Pancreas (tissue), 10 donors: ENCODE measurements around the gene KPNA6. TPM values are rescaled to one million over a fixed set of nuclear protein-coding genes. Genes with fewer than 3 reads are reported as not detected.
"Not testable (repeated sequence)": the region's sequence is repeated elsewhere in the genome, so short reads cannot be mapped to it uniquely, and the experiment has no call there.

Experiments used
- ATAC-seq, 4 donors: fragments of 200-7000 bp; cut with Tn5 transposase; one replicate each; pipeline versions ENCODE4 v1.8.0 to v1.9.1; 2020; ENCODE audit warnings: mild to moderate bottlenecking in 4 of 4, moderate library complexity in 4 of 4
- DNase-seq, 6 donors: peaks; one replicate each; pipeline ENCODE4 v3.0.0-alpha.2; 2020
- FAIRE-seq: peaks from 2 replicates; lab custom pipeline; 2012; peaks lifted over from hg19 to GRCh38; lab: Jason Lieb, UNC
- H3K27ac ChIP-seq, 4 donors: fragments of 200-600 bp; sonication (generic); 1 replicate in 3 of 4; 2 replicates in 1 of 4; pipeline versions ENCODE4 v1.5.0 to v1.8.0; 2020
- H3K27me3 ChIP-seq, 4 donors: fragments of 200-600 bp; one replicate each; pipeline ENCODE4 v1.8.0; 2021
- H3K36me3 ChIP-seq, 3 donors: fragments of 200-600 bp; sonication (generic) in 1 of 3; one replicate each; pipeline versions ENCODE4 v1.5.0 to v1.8.0; 2020 to 2021
- H3K4me1 ChIP-seq, 3 donors: fragments of 200-600 bp; one replicate each; pipeline ENCODE4 v1.8.0; 2021
- H3K4me3 ChIP-seq, 4 donors: fragments of 200-600 bp; sonication (generic) in 2 of 4; one replicate each; pipeline versions ENCODE4 v1.5.0 to v1.8.0; 2020 to 2021
- H3K9me3 ChIP-seq, 4 donors: fragments of 200-600 bp; one replicate each; pipeline ENCODE4 v1.8.0; 2021
- WGBS, 2 donors: extraction: QIAGEN DNeasy Blood & Tissue Kit; methylation state at CpG; one replicate each; pipeline ENCODE4 v1.1.7; 2013; 5-methylcytosine and 5-hydroxymethylcytosine counted together
- intact Hi-C, 3 donors: fragments of 100-400 bp; cut with DNase I; formaldehyde crosslinking; loops; one replicate each; pipeline versions ENCODE4 v1.11.1 to v1.14.2; 2022
- polyA plus RNA-seq, 2 donors: library from polyadenylated mRNA; stranded (reverse); fragments of 200-250 nt; gene quantifications; one replicate each; pipeline ENCODE4 v1.2.3, GENCODE V29; 2013
- total RNA-seq, 6 donors: library from RNA; stranded (reverse); fragmentation: NEBNext Ultra II Directional in 4 of 6; extraction: Animal tissue kit (Norgen Biotek cat#: 25700) in 4 of 6; gene quantifications; one replicate each; pipeline versions ENCODE4 v1.2.1 to v1.2.4, GENCODE V29; 2021 to 2023
- TF ChIP-seq, protein P1 (sequence below), 4 donors: fragments of 200-600 bp; sonication (generic) in 3 of 4; IDR thresholded peaks; one replicate each; pipeline versions ENCODE4 v1.5.0 to v1.8.0; 2021; ENCODE audit warnings: antibody characterized with exemption in 4 of 4
- donor health status: healthy with polysubstance abuse.
- donor health status: DM: no; HTN: no; CAD: no; lungs with moderate emphysema.
- donor health status: DM: no; HTN: no; CAD: no.
- donor health status: control.
- donor health status: control.
- donor health status: Bipolar disorder and iron deficiency.
- donor health status: DM: yes; HTN: yes; CAD: no.
- donor health status: DM: no; HTN: no; CAD: no.
- donor health status: DM: no; HTN: no; CAD: no.
- donor health status: DM: yes; HTN: yes; CAD: no.

KPNA6 gene
- total and polyA plus RNA-seq, 8 donors = 4.9 to 36.2 (median 24.0) TPM

DNA sequence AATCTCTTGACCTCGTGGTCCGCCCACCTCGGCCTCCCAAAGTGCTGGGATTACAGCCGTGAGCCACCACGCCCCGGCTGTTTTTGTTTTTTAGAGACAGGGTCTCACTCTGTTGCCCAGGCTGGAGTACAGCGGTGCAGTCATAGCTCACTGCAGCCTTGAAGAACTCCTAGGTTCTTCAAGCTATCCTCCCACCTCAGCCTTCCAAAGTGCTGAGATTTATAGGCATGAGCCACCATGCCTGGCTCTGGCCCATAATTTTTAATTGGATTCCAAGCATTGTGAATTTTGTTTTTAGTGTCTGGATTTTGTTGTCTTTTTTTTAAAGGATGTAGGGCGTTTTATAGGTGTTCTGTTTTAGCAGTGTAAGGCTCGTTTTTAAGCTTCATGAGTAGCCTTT, 43.0 kb downstream of the KPNA6 start:
- H3K4me3 ChIP-seq = no peak overlapping the region
- H3K27ac ChIP-seq = no peak overlapping the region
- H3K36me3 ChIP-seq = no peaks in the 10 kb centered on the region
- WGBS, 2 donors = 90 to 92% methylated on average over 9 of the region's 9 CpGs
- FAIRE-seq (no peak), DNase-seq (no peak), ATAC-seq (no peak)
- TF ChIP-seq, protein P1, sequence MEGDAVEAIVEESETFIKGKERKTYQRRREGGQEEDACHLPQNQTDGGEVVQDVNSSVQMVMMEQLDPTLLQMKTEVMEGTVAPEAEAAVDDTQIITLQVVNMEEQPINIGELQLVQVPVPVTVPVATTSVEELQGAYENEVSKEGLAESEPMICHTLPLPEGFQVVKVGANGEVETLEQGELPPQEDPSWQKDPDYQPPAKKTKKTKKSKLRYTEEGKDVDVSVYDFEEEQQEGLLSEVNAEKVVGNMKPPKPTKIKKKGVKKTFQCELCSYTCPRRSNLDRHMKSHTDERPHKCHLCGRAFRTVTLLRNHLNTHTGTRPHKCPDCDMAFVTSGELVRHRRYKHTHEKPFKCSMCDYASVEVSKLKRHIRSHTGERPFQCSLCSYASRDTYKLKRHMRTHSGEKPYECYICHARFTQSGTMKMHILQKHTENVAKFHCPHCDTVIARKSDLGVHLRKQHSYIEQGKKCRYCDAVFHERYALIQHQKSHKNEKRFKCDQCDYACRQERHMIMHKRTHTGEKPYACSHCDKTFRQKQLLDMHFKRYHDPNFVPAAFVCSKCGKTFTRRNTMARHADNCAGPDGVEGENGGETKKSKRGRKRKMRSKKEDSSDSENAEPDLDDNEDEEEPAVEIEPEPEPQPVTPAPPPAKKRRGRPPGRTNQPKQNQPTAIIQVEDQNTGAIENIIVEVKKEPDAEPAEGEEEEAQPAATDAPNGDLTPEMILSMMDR (IDR thresholded peaks at IDR 0.05) = no peak
- intact Hi-C loops = no loop called here
- H3K4me1 ChIP-seq = peaks cover 0 to 3% (median 0%) of the 10 kb centered on the region in 3 donors
- H3K9me3 ChIP-seq = no peaks in the 10 kb centered on the region
- H3K27me3 ChIP-seq = no peaks in the 10 kb centered on the region

DNA sequence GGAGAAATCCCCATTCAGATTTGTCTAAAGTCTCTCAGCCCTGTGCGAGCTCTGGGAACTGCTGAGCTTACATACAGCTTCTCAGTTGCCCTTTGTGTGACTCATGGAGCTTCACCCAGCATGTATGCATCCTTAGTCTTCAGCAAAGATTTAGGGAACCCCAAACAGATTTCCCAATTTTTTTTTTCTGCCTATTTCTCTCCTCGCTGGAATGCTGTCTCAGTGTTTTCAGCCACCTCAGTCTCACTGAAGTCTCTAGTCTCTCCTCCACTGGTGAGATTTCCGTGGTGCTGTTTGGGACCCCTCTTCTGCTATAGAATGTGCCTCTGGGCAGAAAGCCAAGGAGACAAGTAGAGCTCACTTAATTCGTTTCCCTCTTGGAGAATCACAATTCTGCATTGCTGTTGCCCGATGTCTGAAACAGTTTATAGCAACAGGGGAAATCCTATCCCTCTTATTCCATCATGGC, 43.5 kb downstream of the KPNA6 start:
- no peak overlapping the region for H3K4me3 ChIP-seq
- TF ChIP-seq, protein P1 (IDR thresholded peaks at IDR 0.05) = no peak
- H3K36me3 ChIP-seq = peaks cover 0 to 2% (median 1%) of the 10 kb centered on the region in 3 donors
- intact Hi-C loops = no loop called here
- no peak overlapping the region for H3K27ac ChIP-seq
- ATAC-seq (no peak), FAIRE-seq (no peak), DNase-seq (no peak)
- H3K9me3 ChIP-seq = no peaks in the 10 kb centered on the region
- no peaks in the 10 kb centered on the region for H3K27me3 ChIP-seq
- peaks cover 0 to 3% (median 0%) of the 10 kb centered on the region in 3 donors for H3K4me1 ChIP-seq
- WGBS, 2 donors = 70 to 75% methylated on average over 5 of the region's 5 CpGs

DNA sequence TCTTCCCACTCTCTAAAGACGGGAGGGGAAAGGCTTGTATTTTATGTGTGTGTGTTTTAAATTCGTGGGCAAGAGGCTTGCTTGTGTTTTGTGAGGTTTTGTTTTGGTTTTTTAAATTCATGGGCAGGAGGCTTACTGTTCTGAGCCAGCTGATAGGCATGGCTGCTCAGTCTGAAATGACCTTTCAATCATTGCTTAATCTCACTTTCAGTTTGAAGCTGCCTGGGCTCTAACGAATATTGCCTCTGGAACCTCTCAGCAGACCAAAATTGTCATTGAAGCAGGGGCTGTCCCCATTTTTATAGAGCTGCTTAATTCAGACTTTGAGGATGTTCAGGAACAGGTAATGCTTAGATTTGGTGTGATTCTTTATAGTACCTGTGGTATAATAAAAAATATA, 51.3 kb downstream of the KPNA6 start:
- Histone ChIP-seq H3K4me1 (peaks cover 0 to 3% (median 0%) of the 10 kb centered on the region in 3 donors), H3K9me3 (no peaks in the 10 kb centered on the region), H3K27ac (no peak overlapping the region), H3K4me3 (no peak overlapping the region), H3K27me3 (no peaks in the 10 kb centered on the region), H3K36me3 (peaks cover 3 to 43% (median 24%) of the 10 kb centered on the region in 3 donors)
- TF ChIP-seq, protein P1 (IDR thresholded peaks at IDR 0.05) = no peak
- intact Hi-C loops = no loop called here
- ATAC-seq (no peak), DNase-seq (no peak), FAIRE-seq (no peak)
- 66 to 69% methylated on average over 3 of the region's 3 CpGs for WGBS, 2 donors

DNA sequence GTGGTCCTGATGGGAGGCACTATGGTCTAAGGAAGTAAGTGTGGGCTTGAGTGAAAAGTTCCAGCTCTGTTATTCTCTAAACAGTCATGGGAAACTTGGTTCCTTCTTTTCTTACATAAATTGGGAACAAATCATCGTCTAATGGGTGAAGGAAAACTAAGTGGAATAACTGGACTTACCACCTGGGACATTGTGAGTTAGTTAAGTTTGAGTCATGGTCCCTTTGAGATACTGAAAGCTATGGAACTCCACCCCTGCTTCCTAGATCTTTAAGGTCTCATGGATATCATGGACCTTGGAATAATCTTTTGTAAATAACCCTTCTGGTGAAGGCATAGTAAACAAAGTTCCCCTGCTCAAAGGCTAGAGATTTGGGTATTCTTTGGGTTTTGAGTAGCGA, 55.5 kb downstream of the KPNA6 start:
- no peak for DNase-seq
- intact Hi-C loops = no loop called here
- peak; percentile 49 to 69 (median 64) for ATAC-seq
- Histone ChIP-seq H3K27me3 (no peaks in the 10 kb centered on the region), H3K27ac (no peak overlapping the region), H3K9me3 (no peaks in the 10 kb centered on the region), H3K36me3 (peaks cover 3 to 43% (median 14%) of the 10 kb centered on the region in 3 donors), H3K4me3 (no peak overlapping the region), H3K4me1 (peaks cover 0 to 3% (median 0%) of the 10 kb centered on the region in 3 donors)
- no peak for FAIRE-seq
- TF ChIP-seq, protein P1 (IDR thresholded peaks at IDR 0.05) = no peak
- WGBS, 2 donors = 33 to 43% methylated on average over 2 of the region's 2 CpGs

DNA sequence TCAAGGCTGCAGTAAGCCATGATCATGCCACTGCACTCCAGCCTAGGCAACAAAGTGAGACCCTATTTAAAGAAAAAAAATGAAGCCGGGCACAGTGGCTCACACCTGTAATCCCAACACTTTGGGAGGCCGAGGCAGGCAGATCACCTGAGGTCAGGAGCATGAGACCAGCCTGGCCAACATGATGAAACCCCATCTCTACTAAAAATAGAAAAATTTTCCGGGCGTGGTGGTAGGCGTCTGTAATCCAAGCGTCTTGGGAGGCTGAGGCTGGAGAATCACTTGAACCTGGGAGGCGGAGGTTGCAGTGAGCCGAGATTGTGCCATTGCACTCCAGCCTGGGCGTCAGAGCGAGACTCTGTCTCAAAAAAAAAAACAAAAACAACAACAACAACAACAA, 57.8 kb downstream of the KPNA6 start:
- H3K27me3 ChIP-seq, H3K27ac ChIP-seq, H3K9me3 ChIP-seq, H3K4me3 ChIP-seq, intact Hi-C loops, ATAC-seq, H3K4me1 ChIP-seq, FAIRE-seq, DNase-seq: not testable (repeated sequence)
- H3K36me3 ChIP-seq = peaks cover 3 to 41% (median 22%) of the 10 kb centered on the region in 3 donors
- WGBS, 2 donors = 96 to 97% methylated on average over 10 of the region's 10 CpGs
